Psoas muscle (tissue), 8 donors: ENCODE results near the gene CERS6. TPM values are rescaled to one million over a fixed set of nuclear protein-coding genes. Genes with fewer than 3 reads are reported as not detected.

Source experiments
- ATAC-seq, 4 donors: fragments of 200-7000 bp; cut with Tn5 transposase; one replicate each; pipeline ENCODE4 v1.9.1; 2020; ENCODE audit warnings: moderate library complexity in 3 of 4, mild to moderate bottlenecking in 2 of 4
- DNase-seq, 2 donors: peaks; one replicate each; pipeline ENCODE4 v3.0.0-alpha.2; 2020
- H3K27ac ChIP-seq: fragments of 200-600 bp; one replicate; pipeline ENCODE4 v1.8.0; 2022
- H3K27me3 ChIP-seq, 3 donors: fragments of 200-600 bp in 1 of 3; one replicate each; pipeline versions ENCODE4 v1.6.1 to v1.8.0; 2013 to 2022; ENCODE audit warnings: low read length in 2 of 3, mild to moderate bottlenecking in 2 of 3, moderate library complexity in 1 of 3; ENCODE audit not compliant: insufficient read depth in 3 of 3
- H3K36me3 ChIP-seq, 2 donors: fragments of 200-600 bp in 1 of 2; one replicate each; pipeline versions ENCODE4 v1.6.1 to v1.8.0; 2013 to 2022; ENCODE audit warnings: low read depth in 1 of 2, mild to moderate bottlenecking in 1 of 2, moderate library complexity in 1 of 2; ENCODE audit not compliant: insufficient read depth in 1 of 2
- H3K4me1 ChIP-seq: fragments of 200-600 bp; one replicate; pipeline ENCODE4 v1.8.0; 2022
- H3K4me3 ChIP-seq: fragments of 200-600 bp; one replicate; pipeline ENCODE4 v1.8.0; 2022; ENCODE audit warnings: mild to moderate bottlenecking
- H3K9me3 ChIP-seq: fragments of 200-600 bp; one replicate; pipeline ENCODE4 v1.8.0; 2022
- CTCF ChIP-seq: fragments of 200-600 bp; IDR thresholded peaks from one replicate; pipeline ENCODE4 v1.8.0; 2022; ENCODE audit warnings: antibody characterized with exemption
- WGBS, 3 donors: extraction: QIAGEN DNeasy Blood & Tissue Kit; methylation state at CpG; one replicate each; pipeline versions ENCODE4 v1.1.6 to v1.1.7; 2013; 5-methylcytosine and 5-hydroxymethylcytosine counted together
- intact Hi-C, 2 donors: fragments of 100-400 bp; cut with DNase I; formaldehyde crosslinking; loops; one replicate each; pipeline versions ENCODE4 v1.11.0 to v1.14.2; 2022
- polyA plus RNA-seq, 3 donors: library from polyadenylated mRNA; stranded (reverse); fragments of 200-250 nt; gene quantifications; one replicate each; pipeline ENCODE4 v1.2.3, GENCODE V29; 2013
- total RNA-seq, 4 donors: library from RNA; stranded (reverse); fragmentation: NEBNext Ultra II Directional in 2 of 4; extraction: Animal tissue kit (Norgen Biotek cat#: 25700) in 2 of 4; gene quantifications; one replicate each; pipeline versions ENCODE4 v1.2.1 to v1.2.4, GENCODE V29; 2021 to 2023
- donor health status: healthy with polysubstance abuse.
- donor health status: DM: no; HTN: no; CAD: no; lungs with moderate emphysema.
- donor health status: Bipolar disorder and iron deficiency.
- donor health status: healthy.
- donor health status: DM: yes; HTN: yes; CAD: no.
- donor health status: DM: no; HTN: no; CAD: no.
- donor health status: DM: no; HTN: no; CAD: no.
- donor health status: DM: yes; HTN: yes; CAD: no.

CERS6 gene
- total and polyA plus RNA-seq, 7 donors = 4.8 to 18.1 (median 11.2) TPM

GRCh38 chr2:168706806-168707205, 250.7 kb downstream of the CERS6 start:
- H3K4me1 ChIP-seq = no peaks in the 10 kb centered on the region
- H3K36me3 ChIP-seq = no peaks in the 10 kb centered on the region
- H3K9me3 ChIP-seq = no peaks in the 10 kb centered on the region
- DNase-seq (no peak), ATAC-seq (no peak)
- no peak overlapping the region for H3K27ac ChIP-seq
- intact Hi-C loops = no loop called here
- WGBS, 3 donors = 93 to 100% (median 95%) methylated on average over 2 of the region's 2 CpGs
- H3K4me3 ChIP-seq = no peak overlapping the region
- no peak for TF ChIP-seq CTCF
- no peaks in the 10 kb centered on the region for H3K27me3 ChIP-seq

GRCh38 chr2:168708080-168708479, 252.0 kb downstream of the CERS6 start:
- TF ChIP-seq CTCF = no peak
- DNase-seq (no peak), ATAC-seq (no peak)
- intact Hi-C loops = no loop called here
- no peaks in the 10 kb centered on the region for H3K36me3 ChIP-seq
- no peak overlapping the region for H3K27ac ChIP-seq
- H3K4me1 ChIP-seq = no peaks in the 10 kb centered on the region
- no peaks in the 10 kb centered on the region for H3K27me3 ChIP-seq
- WGBS, 3 donors = 66 to 71% (median 68%) methylated on average over 1 of the region's 1 CpG
- no peaks in the 10 kb centered on the region for H3K9me3 ChIP-seq
- H3K4me3 ChIP-seq = no peak overlapping the region

- no peak for TF ChIP-seq CTCF
- intact Hi-C loops = no loop called here
- Histone ChIP-seq H3K27ac (no peak overlapping the region), H3K9me3 (no peaks in the 10 kb centered on the region), H3K36me3 (no peaks in the 10 kb centered on the region), H3K4me3 (no peak overlapping the region), H3K4me1 (no peaks in the 10 kb centered on the region), H3K27me3 (no peaks in the 10 kb centered on the region)
- DNase-seq (no peak), ATAC-seq (peak in 1 of 4 donors; percentile 43)
- 90 to 96% (median 95%) methylated on average over 4 of the region's 4 CpGs for WGBS, 3 donors
Observed at GRCh38 chr2:168710754-168711467, 254.8 kb downstream of the CERS6 start.

GRCh38 chr2:168712053-168712452, 256.0 kb downstream of the CERS6 start:
- WGBS, 3 donors = 29 to 59% (median 31%) methylated on average over 1 of the region's 1 CpG
- DNase-seq = no peak
- no peak for TF ChIP-seq CTCF
- Histone ChIP-seq H3K4me1 (no peaks in the 10 kb centered on the region), H3K27ac (no peak overlapping the region), H3K4me3 (no peak overlapping the region), H3K27me3 (no peaks in the 10 kb centered on the region), H3K36me3 (no peaks in the 10 kb centered on the region), H3K9me3 (no peaks in the 10 kb centered on the region)
- intact Hi-C loops = no loop called here
- no peak for ATAC-seq

GRCh38 chr2:168713325-168713724, 257.3 kb downstream of the CERS6 start:
- Histone ChIP-seq H3K4me3 (no peak overlapping the region), H3K36me3 (no peaks in the 10 kb centered on the region), H3K27ac (no peak overlapping the region), H3K27me3 (no peaks in the 10 kb centered on the region), H3K4me1 (no peaks in the 10 kb centered on the region), H3K9me3 (no peaks in the 10 kb centered on the region)
- TF ChIP-seq CTCF = no peak
- ATAC-seq (no peak), DNase-seq (no peak)
- WGBS, 3 donors = 83 to 91% (median 84%) methylated on average over 1 of the region's 1 CpG
- intact Hi-C loops = no loop called here
